ENCODE results near the gene DUS2.

The DUS2 gene

DNA sequence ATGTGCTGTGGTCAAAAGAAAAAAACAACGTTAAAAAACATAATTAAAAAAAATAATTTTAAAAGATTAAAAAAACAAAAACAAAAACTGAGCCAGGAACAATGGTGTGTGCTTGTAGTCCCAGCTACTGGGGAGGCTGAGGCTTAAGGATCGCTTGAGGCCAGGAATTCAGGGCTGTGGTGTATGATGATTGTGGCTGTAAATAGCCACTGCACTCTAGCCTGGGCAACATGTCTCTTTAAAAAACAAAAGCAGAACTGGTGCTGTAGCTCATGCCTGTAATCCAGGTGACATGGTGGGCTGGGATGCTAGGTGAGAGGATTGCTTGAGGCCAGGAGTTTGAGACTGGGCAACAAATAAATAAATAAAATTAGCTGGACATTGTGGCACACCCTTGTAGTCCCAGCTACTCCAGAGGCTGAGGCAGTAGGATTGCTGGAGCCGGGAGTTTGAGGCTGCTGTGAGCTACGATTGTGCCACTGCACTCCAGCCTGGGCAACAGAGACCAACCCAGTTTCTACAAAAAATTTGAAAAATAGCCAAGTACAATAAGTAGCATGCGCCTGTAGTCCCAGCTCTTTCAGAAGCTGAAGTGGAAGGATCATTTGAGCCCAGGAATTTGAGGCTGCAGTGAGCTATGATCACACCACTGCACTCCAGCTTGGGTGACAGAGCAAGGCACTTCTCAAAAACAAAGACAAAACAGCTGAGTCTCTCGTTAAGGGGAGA, 105.7 kb downstream of the DUS2 start:
- H3K27ac ChIP-seq (ENCODE audit: extremely low read depth, low read depth, low read length): no peak overlapping the region
- H3K36me3 ChIP-seq (ENCODE audit: control insufficient read depth in 2 of 2, insufficient read depth in 1 of 2, low read length in 2 of 2): no peaks in the 10 kb centered on the region
- H3K9me3 ChIP-seq (ENCODE audit: control insufficient read depth, insufficient read depth, low read depth, low read length): no peaks in the 10 kb centered on the region
- H3K4me3 ChIP-seq (ENCODE audit: low read depth, low read length): no peak overlapping the region
- ChIA-PET CTCF (interaction anchor here (1.0 to 1.1 kb wide), 2 partner anchors 10 to 44 kb away, joined by 3 read pairs; partner anchors contain the start of gene NFATC3), POLR2A (interaction anchor here (1.4 to 1.8 kb wide), 2 partner anchors 44 to 109 kb away, joined by 6 to 11 read pairs; no protein-coding TSS in a partner anchor)
- no peaks in the 10 kb centered on the region for H3K4me1 ChIP-seq (ENCODE audit: control insufficient read depth, insufficient read depth, low read length)
- TF ChIP-seq ZNF174 (tag by site-specific recombination; IDR thresholded peaks at IDR 0.05) (no peak), KLF7 (tag by site-specific recombination; IDR thresholded peaks at IDR 0.05; ENCODE audit: borderline replicate concordance) (no peak), ZNF785 (tag by site-specific recombination; IDR thresholded peaks at IDR 0.05) (no peak), ZNF768 (tag by site-specific recombination; IDR thresholded peaks at IDR 0.05) (no peak), ZNF214 (tag by site-specific recombination; IDR thresholded peaks at IDR 0.05; ENCODE audit: borderline replicate concordance) (no peak), TRIM28 (IDR thresholded peaks at IDR 0.05; ENCODE audit: borderline replicate concordance, low read length) (0 out of 2 replicates have a peak, but pooled peaks have one; percentile 35), ZNF114 (tag by site-specific recombination; IDR thresholded peaks at IDR 0.05) (no peak), ZNF394 (tag by site-specific recombination; IDR thresholded peaks at IDR 0.05; ENCODE audit: borderline replicate concordance) (peak; percentile 79; the same call in 1 of the 2 replicates), ZBTB17 (tag by site-specific recombination; IDR thresholded peaks at IDR 0.05) (peak; percentile 60), ZNF404 (tag by site-specific recombination; IDR thresholded peaks at IDR 0.05) (no peak), ZNF791 (tag by site-specific recombination; IDR thresholded peaks at IDR 0.05) (no peak), PRDM6 (tag by site-specific recombination; IDR thresholded peaks at IDR 0.05) (no peak), GLI2 (tag by site-specific recombination; IDR thresholded peaks at IDR 0.05; ENCODE audit: borderline replicate concordance, low read depth) (no peak), ZNF426 (tag by site-specific recombination; IDR thresholded peaks at IDR 0.05) (no peak), ZNF660 (tag by site-specific recombination; IDR thresholded peaks at IDR 0.05) (peak; percentile 96), ZNF585B (tag by site-specific recombination; IDR thresholded peaks at IDR 0.05) (no peak), ATF2 (tag by site-specific recombination; IDR thresholded peaks at IDR 0.05; ENCODE audit: low read depth) (no peak)
- TF ChIP-seq, protein P1, sequence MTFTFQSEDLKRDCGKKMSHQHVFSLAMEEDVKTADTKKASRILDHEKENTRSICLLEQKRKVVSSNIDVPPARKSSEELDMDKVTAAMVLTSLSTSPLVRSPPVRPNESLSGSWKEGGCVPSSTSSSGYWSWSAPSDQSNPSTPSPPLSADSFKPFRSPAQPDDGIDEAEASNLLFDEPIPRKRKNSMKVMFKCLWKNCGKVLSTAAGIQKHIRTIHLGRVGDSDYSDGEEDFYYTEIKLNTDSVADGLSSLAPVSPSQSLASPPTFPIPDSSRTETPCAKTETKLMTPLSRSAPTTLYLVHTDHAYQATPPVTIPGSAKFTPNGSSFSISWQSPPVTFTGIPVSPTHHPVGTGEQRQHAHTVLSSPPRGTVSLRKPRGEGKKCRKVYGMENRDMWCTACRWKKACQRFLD (tag by site-specific recombination; IDR thresholded peaks at IDR 0.05): no peak
- TF ChIP-seq, protein P2, sequence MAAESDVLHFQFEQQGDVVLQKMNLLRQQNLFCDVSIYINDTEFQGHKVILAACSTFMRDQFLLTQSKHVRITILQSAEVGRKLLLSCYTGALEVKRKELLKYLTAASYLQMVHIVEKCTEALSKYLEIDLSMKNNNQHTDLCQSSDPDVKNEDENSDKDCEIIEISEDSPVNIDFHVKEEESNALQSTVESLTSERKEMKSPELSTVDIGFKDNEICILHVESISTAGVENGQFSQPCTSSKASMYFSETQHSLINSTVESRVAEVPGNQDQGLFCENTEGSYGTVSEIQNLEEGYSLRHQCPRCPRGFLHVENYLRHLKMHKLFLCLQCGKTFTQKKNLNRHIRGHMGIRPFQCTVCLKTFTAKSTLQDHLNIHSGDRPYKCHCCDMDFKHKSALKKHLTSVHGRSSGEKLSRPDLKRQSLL (tag by site-specific recombination; IDR thresholded peaks at IDR 0.05): peak; percentile 33; the same call in 1 of the 2 replicates
- TF ChIP-seq, protein P3, sequence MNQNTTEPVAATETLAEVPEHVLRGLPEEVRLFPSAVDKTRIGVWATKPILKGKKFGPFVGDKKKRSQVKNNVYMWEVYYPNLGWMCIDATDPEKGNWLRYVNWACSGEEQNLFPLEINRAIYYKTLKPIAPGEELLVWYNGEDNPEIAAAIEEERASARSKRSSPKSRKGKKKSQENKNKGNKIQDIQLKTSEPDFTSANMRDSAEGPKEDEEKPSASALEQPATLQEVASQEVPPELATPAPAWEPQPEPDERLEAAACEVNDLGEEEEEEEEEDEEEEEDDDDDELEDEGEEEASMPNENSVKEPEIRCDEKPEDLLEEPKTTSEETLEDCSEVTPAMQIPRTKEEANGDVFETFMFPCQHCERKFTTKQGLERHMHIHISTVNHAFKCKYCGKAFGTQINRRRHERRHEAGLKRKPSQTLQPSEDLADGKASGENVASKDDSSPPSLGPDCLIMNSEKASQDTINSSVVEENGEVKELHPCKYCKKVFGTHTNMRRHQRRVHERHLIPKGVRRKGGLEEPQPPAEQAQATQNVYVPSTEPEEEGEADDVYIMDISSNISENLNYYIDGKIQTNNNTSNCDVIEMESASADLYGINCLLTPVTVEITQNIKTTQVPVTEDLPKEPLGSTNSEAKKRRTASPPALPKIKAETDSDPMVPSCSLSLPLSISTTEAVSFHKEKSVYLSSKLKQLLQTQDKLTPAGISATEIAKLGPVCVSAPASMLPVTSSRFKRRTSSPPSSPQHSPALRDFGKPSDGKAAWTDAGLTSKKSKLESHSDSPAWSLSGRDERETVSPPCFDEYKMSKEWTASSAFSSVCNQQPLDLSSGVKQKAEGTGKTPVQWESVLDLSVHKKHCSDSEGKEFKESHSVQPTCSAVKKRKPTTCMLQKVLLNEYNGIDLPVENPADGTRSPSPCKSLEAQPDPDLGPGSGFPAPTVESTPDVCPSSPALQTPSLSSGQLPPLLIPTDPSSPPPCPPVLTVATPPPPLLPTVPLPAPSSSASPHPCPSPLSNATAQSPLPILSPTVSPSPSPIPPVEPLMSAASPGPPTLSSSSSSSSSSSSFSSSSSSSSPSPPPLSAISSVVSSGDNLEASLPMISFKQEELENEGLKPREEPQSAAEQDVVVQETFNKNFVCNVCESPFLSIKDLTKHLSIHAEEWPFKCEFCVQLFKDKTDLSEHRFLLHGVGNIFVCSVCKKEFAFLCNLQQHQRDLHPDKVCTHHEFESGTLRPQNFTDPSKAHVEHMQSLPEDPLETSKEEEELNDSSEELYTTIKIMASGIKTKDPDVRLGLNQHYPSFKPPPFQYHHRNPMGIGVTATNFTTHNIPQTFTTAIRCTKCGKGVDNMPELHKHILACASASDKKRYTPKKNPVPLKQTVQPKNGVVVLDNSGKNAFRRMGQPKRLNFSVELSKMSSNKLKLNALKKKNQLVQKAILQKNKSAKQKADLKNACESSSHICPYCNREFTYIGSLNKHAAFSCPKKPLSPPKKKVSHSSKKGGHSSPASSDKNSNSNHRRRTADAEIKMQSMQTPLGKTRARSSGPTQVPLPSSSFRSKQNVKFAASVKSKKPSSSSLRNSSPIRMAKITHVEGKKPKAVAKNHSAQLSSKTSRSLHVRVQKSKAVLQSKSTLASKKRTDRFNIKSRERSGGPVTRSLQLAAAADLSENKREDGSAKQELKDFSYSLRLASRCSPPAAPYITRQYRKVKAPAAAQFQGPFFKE (tag by site-specific recombination; IDR thresholded peaks at IDR 0.05; ENCODE audit: borderline replicate concordance): no peak
- TF ChIP-seq, protein P4, sequence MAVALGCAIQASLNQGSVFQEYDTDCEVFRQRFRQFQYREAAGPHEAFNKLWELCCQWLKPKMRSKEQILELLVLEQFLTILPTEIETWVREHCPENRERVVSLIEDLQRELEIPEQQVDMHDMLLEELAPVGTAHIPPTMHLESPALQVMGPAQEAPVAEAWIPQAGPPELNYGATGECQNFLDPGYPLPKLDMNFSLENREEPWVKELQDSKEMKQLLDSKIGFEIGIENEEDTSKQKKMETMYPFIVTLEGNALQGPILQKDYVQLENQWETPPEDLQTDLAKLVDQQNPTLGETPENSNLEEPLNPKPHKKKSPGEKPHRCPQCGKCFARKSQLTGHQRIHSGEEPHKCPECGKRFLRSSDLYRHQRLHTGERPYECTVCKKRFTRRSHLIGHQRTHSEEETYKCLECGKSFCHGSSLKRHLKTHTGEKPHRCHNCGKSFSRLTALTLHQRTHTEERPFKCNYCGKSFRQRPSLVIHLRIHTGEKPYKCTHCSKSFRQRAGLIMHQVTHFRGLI (tag by site-specific recombination; IDR thresholded peaks at IDR 0.05): no peak
- TF ChIP-seq, protein P5, sequence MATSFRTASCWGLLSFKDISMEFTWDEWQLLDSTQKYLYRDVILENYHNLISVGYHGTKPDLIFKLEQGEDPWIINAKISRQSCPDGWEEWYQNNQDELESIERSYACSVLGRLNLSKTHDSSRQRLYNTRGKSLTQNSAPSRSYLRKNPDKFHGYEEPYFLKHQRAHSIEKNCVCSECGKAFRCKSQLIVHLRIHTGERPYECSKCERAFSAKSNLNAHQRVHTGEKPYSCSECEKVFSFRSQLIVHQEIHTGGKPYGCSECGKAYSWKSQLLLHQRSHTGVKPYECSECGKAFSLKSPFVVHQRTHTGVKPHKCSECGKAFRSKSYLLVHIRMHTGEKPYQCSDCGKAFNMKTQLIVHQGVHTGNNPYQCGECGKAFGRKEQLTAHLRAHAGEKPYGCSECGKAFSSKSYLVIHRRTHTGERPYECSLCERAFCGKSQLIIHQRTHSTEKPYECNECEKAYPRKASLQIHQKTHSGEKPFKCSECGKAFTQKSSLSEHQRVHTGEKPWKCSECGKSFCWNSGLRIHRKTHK (tag by site-specific recombination; IDR thresholded peaks at IDR 0.05): no peak
